ENCODE data around the gene IL10RB.

DNA sequence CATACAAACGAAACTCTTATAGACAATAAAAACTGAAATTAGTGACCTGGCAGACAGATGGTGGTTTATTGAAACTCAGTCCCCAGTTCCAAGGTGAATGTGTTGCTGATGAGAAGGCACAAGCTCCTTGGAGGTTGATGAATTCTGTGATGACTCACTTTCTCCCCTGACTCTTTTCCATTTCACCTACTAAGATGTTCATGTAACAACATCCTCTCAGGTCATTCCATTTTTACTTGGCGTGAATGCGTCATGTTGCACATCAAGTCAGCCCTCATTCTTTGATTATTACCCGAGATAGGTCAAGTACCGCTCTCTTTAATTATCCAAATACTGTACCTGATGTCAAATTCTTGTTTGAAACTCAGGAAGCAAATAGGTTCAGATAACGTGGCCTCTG, 10.1 kb upstream of the IL10RB start:
- TF ChIP-seq POLR2AphosphoS5 (IDR thresholded peaks at IDR 0.05): no peak
- TF ChIP-seq, protein P1, sequence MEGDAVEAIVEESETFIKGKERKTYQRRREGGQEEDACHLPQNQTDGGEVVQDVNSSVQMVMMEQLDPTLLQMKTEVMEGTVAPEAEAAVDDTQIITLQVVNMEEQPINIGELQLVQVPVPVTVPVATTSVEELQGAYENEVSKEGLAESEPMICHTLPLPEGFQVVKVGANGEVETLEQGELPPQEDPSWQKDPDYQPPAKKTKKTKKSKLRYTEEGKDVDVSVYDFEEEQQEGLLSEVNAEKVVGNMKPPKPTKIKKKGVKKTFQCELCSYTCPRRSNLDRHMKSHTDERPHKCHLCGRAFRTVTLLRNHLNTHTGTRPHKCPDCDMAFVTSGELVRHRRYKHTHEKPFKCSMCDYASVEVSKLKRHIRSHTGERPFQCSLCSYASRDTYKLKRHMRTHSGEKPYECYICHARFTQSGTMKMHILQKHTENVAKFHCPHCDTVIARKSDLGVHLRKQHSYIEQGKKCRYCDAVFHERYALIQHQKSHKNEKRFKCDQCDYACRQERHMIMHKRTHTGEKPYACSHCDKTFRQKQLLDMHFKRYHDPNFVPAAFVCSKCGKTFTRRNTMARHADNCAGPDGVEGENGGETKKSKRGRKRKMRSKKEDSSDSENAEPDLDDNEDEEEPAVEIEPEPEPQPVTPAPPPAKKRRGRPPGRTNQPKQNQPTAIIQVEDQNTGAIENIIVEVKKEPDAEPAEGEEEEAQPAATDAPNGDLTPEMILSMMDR (IDR thresholded peaks at IDR 0.05 in 8 of 11, conservative IDR thresholded peaks at IDR 0.05 in 3 of 11): no peak
- TF ChIP-seq POLR2A (IDR thresholded peaks at IDR 0.05): no peak

Data from spleen (tissue), 7 donors.